IMR-90 (cell line): ENCODE measurements around the gene ZSCAN5B.

Source experiments
- NFE2L2 ChIP-seq: fragments of 150-350 bp; IDR thresholded peaks from 2 replicates; pipeline ENCODE4 v1.6.1; 2016; ENCODE audit warnings: low read depth, mild to moderate bottlenecking, low read length
- POLR2A ChIP-seq: IDR thresholded peaks from 2 replicates; pipeline ENCODE4 v1.6.1; 2012; ENCODE audit warnings: mild to moderate bottlenecking, low read depth, low read length
- RAD21 ChIP-seq: IDR thresholded peaks from 2 replicates; pipeline ENCODE4 v1.6.1; 2012; ENCODE audit warnings: low read length, improper control_type of control experiment
- RCOR1 ChIP-seq: IDR thresholded peaks from 2 replicates; pipeline ENCODE4 v1.6.1; 2012; ENCODE audit warnings: mild to moderate bottlenecking, low read length, improper control_type of control experiment; ENCODE audit not compliant: insufficient replicate concordance
- SMC3 ChIP-seq: fragments of 150-350 bp; IDR thresholded peaks from 2 replicates; pipeline ENCODE4 v1.6.1; 2016; ENCODE audit warnings: low read depth, mild to moderate bottlenecking, antibody characterized with exemption, low read length, moderate library complexity
- TF ChIP-seq, protein P1 (sequence below): conservative IDR thresholded peaks from 2 replicates; pipeline ENCODE4 v1.5.1; 2012; ENCODE audit warnings: mild to moderate bottlenecking, low read depth, low read length, improper control_type of control experiment
- TF ChIP-seq, protein P2 (sequence below): fragments of 150-350 bp; IDR thresholded peaks from 2 replicates; pipeline ENCODE4 v1.6.1; 2017; ENCODE audit warnings: mild to moderate bottlenecking, antibody characterized with exemption, low read length, low read depth

DNA sequence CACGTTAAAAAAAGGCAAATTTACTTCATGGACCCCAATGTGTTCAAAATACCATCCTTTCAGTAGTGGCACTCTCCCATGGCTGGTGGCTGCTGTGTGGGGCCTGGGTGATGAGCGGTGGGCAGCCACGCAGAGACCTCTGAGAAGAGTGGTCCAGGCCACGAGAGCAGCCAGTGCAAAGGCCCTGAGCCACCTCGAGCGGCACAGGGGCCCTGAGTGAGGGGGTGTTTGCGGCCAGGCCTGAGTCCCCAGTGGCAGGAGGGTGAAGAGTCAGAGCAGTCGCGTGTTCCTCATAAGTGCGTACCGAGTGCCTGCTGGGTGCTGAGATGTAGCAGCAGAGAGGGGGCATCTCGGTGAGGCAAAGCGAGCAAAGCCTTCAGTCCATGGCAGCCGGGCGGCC, 49.5 kb downstream of the ZSCAN5B start:
- TF ChIP-seq, protein P1, sequence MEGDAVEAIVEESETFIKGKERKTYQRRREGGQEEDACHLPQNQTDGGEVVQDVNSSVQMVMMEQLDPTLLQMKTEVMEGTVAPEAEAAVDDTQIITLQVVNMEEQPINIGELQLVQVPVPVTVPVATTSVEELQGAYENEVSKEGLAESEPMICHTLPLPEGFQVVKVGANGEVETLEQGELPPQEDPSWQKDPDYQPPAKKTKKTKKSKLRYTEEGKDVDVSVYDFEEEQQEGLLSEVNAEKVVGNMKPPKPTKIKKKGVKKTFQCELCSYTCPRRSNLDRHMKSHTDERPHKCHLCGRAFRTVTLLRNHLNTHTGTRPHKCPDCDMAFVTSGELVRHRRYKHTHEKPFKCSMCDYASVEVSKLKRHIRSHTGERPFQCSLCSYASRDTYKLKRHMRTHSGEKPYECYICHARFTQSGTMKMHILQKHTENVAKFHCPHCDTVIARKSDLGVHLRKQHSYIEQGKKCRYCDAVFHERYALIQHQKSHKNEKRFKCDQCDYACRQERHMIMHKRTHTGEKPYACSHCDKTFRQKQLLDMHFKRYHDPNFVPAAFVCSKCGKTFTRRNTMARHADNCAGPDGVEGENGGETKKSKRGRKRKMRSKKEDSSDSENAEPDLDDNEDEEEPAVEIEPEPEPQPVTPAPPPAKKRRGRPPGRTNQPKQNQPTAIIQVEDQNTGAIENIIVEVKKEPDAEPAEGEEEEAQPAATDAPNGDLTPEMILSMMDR = no peak
- no peak for TF ChIP-seq POLR2A
- TF ChIP-seq RAD21 = no peak
- no peak for TF ChIP-seq NFE2L2
- TF ChIP-seq RCOR1 = no peak
- no peak for TF ChIP-seq SMC3
- TF ChIP-seq, protein P2, sequence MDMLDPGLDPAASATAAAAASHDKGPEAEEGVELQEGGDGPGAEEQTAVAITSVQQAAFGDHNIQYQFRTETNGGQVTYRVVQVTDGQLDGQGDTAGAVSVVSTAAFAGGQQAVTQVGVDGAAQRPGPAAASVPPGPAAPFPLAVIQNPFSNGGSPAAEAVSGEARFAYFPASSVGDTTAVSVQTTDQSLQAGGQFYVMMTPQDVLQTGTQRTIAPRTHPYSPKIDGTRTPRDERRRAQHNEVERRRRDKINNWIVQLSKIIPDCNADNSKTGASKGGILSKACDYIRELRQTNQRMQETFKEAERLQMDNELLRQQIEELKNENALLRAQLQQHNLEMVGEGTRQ = no peak
